ACHN (cell line): ENCODE data around the gene SACM1L.
"Not testable (repeated sequence)": the region's sequence is repeated elsewhere in the genome, so short reads cannot be mapped to it uniquely, and the experiment has no call there.

Experiments used
- DNase-seq: peaks from one replicate; pipeline ENCODE4 v3.0.0-alpha.2; 2015
- in situ Hi-C: cut with HindIII; loops from 2 replicates; pipeline ENCODE4 v1.10.0; 2017; ENCODE audit warnings: low sequenced_read_pairs, low pct_ligation_motif_present, low pct_unique_long_range_greater_than_20kb

Gene SACM1L

GRCh38 chr3:45724911-45725310 lies 35.7 kb downstream of the SACM1L start:
- no peak for DNase-seq
- in situ Hi-C loops, result no loop called here

- in situ Hi-C loops, result no loop called here
- no peak for DNase-seq
These were observed 40.4 kb downstream of the SACM1L start for GRCh38 chr3:45729614-45730013.

DNA sequence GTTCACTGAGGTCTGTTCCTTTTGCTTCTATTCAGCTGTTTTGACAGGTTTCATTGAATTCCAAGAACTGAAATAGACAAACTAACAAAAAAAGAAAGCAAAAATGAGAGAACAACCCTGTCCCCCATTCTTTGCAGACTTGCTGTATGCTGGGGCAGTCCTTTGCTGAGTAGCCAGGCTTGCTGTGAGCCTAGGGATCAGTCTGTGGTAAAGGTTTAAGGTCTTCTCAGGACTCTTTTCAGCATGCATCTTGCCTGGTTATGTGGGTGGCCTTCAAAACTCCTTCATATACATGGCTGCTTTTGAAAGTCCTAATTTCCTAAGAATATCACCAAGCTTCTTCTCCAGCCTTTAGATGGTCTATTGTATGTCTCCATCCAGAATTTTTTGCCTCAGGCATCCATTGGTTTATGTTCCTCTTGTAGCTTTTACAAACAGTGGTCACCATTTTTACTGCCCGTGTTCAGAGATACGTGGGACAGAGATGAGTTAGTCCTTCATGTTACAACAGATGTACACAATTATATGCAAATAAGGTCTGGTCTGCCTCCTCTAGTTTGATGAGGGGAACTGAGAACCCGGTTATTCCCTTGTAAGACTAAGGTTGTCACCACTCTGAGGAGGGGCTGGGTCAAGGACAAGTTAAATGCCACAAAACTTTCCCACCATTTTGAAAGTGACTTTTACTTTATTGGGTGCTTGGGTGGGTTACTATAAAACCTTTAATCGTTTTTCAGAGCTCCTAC lies 41.4 kb downstream of the SACM1L start:
- no peak for DNase-seq
- in situ Hi-C loops, result no loop called here

GRCh38 chr3:45736707-45737106 lies 47.5 kb downstream of the SACM1L start:
- in situ Hi-C loops, result no loop called here
- DNase-seq, result no peak

GRCh38 chr3:45737234-45737633 lies 48.0 kb downstream of the SACM1L start:
- in situ Hi-C loops, result no loop called here
- no peak for DNase-seq

DNA sequence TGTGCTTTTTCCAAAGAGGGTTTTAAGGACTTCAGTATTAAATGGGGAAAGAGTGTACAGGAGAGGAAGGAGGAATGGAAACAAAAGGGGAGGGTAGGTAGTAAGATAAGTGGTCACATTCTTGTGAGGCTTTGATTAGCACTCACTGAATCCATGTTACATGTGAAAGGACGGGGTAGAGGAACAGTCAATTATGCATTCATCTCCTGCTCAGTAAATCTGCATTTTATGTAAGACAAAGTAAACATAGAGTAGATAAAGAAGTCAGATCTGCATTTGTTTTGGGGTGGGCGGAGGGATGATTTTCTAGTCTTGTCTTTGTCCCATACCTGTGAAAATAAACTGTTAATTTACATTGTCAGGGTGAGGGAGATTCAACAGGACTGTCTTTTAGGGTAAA lies 50.8 kb downstream of the SACM1L start:
- no peak for DNase-seq
- in situ Hi-C loops, result no loop called here

- in situ Hi-C loops, result no loop called here
- DNase-seq, result no peak
These were observed 52.1 kb downstream of the SACM1L start for GRCh38 chr3:45741247-45741646.

GRCh38 chr3:45741742-45742460 lies 52.7 kb downstream of the SACM1L start:
- no peak for DNase-seq
- in situ Hi-C loops, result no loop called here

DNA sequence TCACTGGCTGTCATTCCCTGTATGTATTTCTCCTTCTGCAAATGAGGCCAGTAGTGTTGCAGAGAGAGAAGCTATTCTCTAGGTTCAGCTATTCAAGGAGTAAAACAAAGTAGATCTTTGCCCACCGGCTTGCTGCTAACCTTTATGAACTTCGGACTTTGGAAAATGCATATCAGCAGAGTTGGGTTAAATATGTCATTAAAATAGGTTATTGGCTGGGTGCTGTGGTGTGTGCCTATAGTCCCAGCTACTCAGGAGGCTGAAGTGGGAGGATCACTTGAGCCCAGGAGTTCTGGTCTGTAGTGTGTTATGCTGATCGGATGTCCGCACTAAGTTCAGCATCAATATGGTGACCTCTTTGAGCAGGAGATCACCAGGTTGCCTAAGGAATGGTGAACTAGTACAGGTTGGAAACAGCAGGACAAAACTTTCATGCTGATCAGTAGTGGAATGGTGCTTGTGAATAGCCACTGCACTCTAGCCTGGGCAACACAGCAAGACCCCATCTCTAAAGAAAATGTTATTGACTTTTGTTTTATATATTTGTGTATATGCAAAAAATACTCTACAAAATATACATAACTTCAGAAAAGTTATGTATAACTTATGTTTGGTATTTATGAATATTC lies 53.4 kb downstream of the SACM1L start:
- in situ Hi-C loops, result no loop called here
- no peak for DNase-seq

DNA sequence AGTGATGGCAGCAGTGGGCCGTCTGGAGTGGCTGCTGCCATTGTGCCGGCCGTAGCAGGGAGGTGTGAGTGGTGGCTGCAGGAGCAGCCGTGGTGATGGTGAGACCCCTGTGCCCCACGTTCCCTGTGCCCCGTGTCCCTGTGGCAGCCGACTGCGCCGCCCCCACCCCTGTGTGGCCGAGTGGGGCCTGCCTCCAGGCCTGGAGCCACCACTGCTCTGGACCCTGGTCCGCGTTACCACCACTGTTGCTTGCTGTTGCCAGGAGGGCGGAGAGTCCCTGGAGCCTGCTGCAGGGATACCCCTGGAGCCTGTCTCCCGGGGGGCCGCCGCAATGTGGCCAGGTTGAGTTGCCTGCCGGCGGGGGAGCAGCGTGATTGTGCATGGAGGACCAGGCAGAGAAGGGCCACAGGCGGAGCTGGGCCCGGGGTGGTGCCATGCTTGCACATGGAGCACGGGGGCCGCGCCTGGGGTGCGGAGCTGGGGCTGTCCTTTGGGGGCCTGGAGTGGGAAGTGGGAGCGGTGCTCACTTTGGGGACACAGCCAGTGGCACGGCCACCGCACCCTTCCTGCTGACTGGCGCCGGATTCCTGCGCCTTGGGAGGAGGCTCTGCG lies 57.1 kb downstream of the SACM1L start:
- DNase-seq, result no peak
- in situ Hi-C loops, result no loop called here

DNA sequence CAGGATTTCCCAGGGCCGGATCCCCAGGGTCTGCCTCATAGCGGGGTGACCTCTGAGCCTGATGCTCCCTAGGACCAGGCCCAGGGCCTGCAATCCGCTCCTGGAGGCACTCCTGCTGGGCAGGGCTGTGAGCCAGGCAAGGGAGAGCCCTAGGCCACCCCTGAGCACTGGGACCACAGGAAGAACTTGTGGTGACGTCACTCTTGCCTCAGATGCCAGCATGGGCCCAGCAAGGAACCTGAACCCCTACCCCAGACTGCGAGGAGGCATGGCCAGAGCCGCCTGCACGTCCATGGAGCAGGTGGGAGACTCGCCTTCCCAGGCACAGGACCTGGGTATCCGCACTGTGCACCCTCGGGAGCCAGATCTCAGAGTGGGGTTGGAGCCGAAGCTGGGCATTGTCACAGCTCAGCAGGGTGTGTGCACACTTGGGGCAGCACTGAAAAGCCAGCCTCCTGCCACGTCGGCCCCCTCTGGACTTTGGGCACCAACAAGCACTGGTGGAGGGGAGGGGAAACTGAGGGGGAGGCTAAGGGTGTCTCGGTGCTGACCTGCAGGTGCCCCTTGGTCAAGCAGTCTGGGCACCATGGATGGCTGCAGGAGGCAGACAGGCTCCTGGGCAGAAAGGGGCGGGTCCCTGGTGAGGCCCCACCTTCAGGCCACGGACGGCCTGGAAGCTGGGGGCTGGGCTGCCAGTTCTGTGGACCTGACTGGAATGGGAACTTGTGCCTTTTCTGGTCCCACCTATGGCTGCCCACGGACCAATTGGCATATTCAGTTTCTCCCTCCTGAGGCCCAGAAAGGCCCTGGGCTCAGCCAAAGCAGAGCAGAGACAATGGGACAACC lies 57.8 kb downstream of the SACM1L start:
- DNase-seq, result no peak
- in situ Hi-C loops, result no loop called here

- DNase-seq, result no peak
These were observed 58.9 kb downstream of the SACM1L start for GRCh38 chr3:45748068-45748467.

GRCh38 chr3:45749036-45749600 lies 59.9 kb downstream of the SACM1L start:
- in situ Hi-C loops, DNase-seq: not testable (repeated sequence)

More at GRCh38 chr3:45748068-45748467, 58.9 kb downstream of the SACM1L start:
- in situ Hi-C loops, result no loop called here

DNA sequence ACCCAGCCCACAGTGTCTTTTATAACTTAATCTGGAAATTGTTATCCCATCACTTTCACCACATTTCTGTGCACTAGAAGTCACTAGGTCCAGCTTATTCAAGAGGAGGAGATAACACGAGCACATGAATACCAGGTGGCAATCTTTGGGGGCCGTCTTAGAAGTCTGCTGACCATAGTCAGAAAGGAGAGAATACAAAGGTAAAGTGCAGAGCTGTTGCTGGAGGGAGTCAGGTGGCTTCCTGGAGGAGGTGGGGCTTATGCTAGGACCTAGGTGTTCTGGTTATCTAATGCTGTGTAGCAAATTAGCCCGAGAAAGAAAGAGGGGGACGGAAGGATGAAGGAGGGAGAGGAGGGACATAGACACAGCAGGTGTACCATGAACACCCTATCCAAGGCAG lies 60.7 kb downstream of the SACM1L start:
- in situ Hi-C loops, result no loop called here
- no peak for DNase-seq

- in situ Hi-C loops, result no loop called here
- no peak for DNase-seq
These were observed 62.5 kb downstream of the SACM1L start for GRCh38 chr3:45751537-45752242.

- no peak for DNase-seq
- in situ Hi-C loops, result no loop called here
These were observed 63.9 kb downstream of the SACM1L start for GRCh38 chr3:45753095-45753494.

- in situ Hi-C loops, result no loop called here
- no peak for DNase-seq
These were observed 65.3 kb downstream of the SACM1L start for GRCh38 chr3:45754461-45754860.

DNA sequence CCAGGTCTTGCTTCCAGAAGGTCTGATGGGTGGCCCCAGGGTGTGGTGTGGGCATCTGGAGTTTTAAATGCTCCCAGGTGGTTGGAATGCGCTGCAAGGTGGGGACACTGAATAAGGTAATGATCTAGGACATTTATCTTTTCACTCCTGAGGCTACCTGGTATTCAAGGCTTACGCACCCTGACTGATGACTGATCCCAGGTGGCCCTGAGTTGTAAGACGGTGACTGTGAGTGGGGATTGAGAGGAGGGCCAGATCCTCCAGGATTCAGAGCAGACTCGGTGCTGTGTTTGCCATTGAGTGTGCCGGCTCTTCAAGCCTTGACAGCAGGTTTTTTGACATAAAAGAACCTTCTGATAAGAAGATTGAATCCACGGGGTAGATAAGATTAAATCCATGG lies 66.9 kb downstream of the SACM1L start:
- DNase-seq, result no peak

More for the DNA sequence above, 66.9 kb downstream of the SACM1L start:
- in situ Hi-C loops, result no loop called here
